Esophagus muscularis mucosa (tissue), 3 donors: ENCODE data around the gene GLIS1.

Experiments used
- POLR2A ChIP-seq: fragments of 450-650 bp; IDR thresholded peaks from one replicate; pipeline ENCODE4 v1.6.1; 2017; ENCODE audit warnings: antibody characterized with exemption, moderate library complexity, mild to moderate bottlenecking, low read depth
- POLR2AphosphoS5 ChIP-seq, 2 donors: sonication (generic); formaldehyde crosslinking; IDR thresholded peaks; one replicate each; pipeline ENCODE4 v1.6.1; 2017; ENCODE audit warnings: antibody characterized with exemption in 2 of 2
- TF ChIP-seq, protein P1 (sequence below), 3 experiments: fragments of 200-600 bp in 2 of 3; fragments of 450-650 bp in 1 of 3; sonication (generic) in 2 of 3; IDR thresholded peaks; one replicate each; pipeline ENCODE4 v1.5.1; 2017 to 2019; ENCODE audit warnings: antibody characterized with exemption in 3 of 3, mild to moderate bottlenecking in 2 of 3, moderate library complexity in 1 of 3

DNA sequence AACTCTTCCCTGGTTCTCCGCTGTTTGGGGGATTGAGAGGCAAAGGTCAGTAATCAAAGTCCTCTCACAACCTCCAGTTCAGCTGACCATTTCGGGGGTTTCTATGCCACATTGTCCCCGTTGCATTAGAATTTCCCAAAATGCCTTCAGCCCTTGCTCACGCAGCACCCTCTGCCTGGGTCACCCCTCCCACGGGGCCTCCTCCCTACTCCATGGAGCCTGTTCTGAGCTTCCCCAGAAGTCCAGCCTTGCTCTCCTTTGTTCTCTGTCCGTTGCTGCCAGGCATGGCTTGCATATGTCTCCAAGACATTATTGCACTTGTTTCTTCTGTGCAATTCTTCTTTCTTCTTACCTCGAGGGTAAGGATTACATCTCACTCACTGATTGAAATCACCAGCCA, 263.3 kb downstream of the GLIS1 start:
- TF ChIP-seq, protein P1, sequence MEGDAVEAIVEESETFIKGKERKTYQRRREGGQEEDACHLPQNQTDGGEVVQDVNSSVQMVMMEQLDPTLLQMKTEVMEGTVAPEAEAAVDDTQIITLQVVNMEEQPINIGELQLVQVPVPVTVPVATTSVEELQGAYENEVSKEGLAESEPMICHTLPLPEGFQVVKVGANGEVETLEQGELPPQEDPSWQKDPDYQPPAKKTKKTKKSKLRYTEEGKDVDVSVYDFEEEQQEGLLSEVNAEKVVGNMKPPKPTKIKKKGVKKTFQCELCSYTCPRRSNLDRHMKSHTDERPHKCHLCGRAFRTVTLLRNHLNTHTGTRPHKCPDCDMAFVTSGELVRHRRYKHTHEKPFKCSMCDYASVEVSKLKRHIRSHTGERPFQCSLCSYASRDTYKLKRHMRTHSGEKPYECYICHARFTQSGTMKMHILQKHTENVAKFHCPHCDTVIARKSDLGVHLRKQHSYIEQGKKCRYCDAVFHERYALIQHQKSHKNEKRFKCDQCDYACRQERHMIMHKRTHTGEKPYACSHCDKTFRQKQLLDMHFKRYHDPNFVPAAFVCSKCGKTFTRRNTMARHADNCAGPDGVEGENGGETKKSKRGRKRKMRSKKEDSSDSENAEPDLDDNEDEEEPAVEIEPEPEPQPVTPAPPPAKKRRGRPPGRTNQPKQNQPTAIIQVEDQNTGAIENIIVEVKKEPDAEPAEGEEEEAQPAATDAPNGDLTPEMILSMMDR (IDR thresholded peaks at IDR 0.05) = no peak
- TF ChIP-seq POLR2AphosphoS5 (IDR thresholded peaks at IDR 0.05) (no peak), POLR2A (no peak)
